GM23248 (cell line): ENCODE data around the gene LHFPL2.

Source experiments
- EZH2 ChIP-seq: fragments of 200-600 bp; sonication (generic); IDR thresholded peaks from 2 replicates; pipeline ENCODE4 v1.6.1; 2018; ENCODE audit warnings: antibody characterized with exemption, mild to moderate bottlenecking; ENCODE audit not compliant: insufficient read depth, poor library complexity, severe bottlenecking
- EZH2phosphoT487 ChIP-seq: fragments of 200-600 bp; sonication (generic); IDR thresholded peaks from 2 replicates; pipeline ENCODE4 v1.6.1; 2018; ENCODE audit warnings: antibody characterized with exemption, moderate library complexity, mild to moderate bottlenecking, low read depth; ENCODE audit not compliant: insufficient read depth

GRCh38 chr5:78655746-78656290, 7.2 kb upstream of the LHFPL2 start:
- TF ChIP-seq EZH2 (no peak), EZH2phosphoT487 (no peak)
